T-helper 2 cell (primary cell): ENCODE measurements around the gene ZNF554.

ENCODE experiments used
- DNase-seq, 5 experiments: peaks; one replicate each; pipeline versions ENCODE4 v3.0.0 to v3.0.0-alpha.2; 2012 to 2022

The ZNF554 gene

DNA sequence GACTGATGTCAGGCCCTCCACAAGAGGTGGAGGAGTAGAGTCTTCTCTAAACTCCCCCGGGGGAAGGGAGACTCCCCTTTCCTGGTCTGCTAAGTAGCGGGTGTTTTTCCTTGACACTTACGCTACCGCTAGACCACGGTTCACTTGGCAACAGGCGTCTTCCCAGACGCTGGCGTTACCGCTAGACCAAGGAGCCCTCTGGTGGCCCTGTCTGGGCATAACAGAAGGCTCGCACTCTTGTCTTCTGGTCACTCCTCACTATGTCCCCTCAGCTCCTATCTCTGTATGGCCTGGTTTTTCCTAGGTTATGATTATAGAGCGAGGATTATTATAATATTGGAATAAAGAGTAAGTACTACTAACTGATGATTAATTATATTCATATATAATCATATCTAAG, 52.5 kb downstream of the ZNF554 start:
- DNase-seq = peak in 2 of 5 experiments; percentile 7

DNA sequence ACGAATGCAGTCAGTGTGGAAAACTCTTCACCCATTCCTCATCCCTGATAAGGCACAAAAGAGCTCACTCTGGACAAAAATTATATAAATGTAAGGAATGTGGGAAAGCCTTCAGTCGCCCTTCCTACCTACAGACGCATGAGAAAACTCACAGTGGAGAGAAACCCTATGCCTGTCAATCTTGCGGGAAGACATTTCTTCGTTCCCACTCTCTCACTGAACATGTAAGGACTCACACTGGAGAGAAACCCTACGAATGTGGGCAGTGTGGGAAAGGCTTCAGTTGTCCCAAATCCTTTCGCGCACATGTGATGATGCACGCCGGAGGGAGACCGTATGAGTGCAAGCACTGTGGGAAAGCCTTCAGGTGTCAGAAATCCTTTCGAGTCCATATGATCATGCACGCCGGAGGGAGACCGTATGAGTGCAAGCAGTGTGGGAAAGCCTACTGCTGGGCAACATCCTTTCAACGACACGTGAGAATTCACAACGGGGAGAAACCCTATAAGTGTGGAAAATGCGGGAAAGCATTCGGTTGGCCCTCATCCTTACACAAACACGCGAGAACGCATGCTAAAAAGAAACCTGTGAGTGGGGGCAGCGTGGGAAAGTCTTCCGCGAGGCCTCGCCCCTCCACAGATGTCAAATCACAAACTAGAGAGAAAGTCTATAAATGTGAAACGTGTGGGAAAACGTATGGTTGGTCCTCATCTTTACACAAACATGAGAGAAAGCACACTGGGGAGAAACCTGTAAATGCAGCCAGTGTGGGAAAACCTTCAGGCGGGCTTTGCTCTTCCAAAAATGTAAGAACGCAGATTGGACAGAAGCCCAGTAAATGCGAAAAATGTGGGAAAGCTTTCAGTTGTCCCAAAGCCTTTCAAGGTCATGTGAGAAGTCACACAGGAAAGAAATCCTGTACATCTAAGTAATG, 58.0 kb downstream of the ZNF554 start:
- DNase-seq = no peak

DNA sequence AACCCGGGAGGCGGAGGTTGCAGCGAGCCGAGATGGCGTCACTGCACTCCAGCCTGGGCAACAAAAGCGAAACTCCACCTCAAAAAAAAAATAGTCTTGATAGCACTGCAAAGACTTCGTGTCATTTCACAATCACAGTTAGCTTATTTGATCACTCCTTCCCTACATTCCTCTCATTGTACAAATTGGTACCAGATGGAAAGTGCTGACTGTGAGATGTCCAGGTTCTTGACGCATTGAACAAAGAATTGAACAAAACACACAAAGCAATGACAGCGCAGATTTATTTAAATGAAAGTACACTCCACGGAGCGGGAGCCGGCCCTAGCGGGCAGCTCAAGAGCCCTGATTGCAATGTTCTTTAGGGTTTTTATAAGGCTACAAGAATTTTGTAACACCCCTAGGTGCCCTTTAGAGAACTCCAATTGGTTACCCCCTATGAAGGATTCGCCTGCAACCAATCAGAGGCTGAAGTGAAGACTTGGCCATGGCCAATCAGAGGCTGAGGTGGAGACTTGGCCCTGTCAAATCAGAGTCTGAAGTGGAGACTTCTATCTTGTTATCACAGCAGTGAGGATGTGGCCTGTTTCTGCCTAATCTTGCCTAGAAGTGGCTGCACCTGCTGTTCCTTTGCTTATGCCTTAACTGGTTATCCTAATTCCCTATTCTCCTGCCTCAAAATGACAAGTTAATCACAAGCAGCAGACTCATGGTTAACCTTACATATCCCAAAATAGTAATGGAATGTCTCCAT, 64.2 kb downstream of the ZNF554 start:
- no peak for DNase-seq

DNA sequence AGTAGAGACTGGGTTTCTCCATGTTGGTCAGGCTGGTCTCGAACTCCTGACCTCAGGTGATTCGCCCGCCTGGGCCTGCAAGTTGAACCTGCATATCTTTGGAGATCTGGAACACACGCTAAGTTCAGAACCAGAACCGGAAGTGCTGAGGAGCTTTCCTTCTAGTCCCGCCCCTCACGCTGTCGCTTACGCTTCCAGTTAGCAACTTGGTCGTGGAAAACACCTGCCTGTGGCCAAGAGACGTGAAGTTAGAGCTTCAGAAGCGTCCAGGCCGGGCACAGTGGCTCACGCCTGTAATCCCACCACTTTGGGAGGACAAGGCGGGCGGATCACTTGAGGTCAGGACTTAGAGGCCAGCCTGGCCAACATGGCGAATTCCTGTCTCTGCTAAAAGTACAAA, 66.1 kb downstream of the ZNF554 start:
- no peak for DNase-seq
